T-helper 2 cell (primary cell): Measurements from ENCODE around the gene KCNQ1.

Experiments used
- DNase-seq, 5 experiments: peaks; one replicate each; pipeline versions ENCODE4 v3.0.0 to v3.0.0-alpha.2; 2012 to 2022

KCNQ1 gene

GRCh38 chr11:2411446-2412305 is 33.1 kb upstream of the KCNQ1 start:
- no peak for DNase-seq

- DNase-seq: no peak
Measured at GRCh38 chr11:2412323-2412722, 32.5 kb upstream of the KCNQ1 start.

GRCh38 chr11:2413742-2414579 is 30.8 kb upstream of the KCNQ1 start:
- no peak for DNase-seq

- no peak for DNase-seq
Measured at GRCh38 chr11:2414616-2415015, 30.2 kb upstream of the KCNQ1 start.

- DNase-seq: no peak
Measured at GRCh38 chr11:2415171-2415570, 29.6 kb upstream of the KCNQ1 start.

GRCh38 chr11:2415601-2416380 is 29.0 kb upstream of the KCNQ1 start:
- DNase-seq: no peak

GRCh38 chr11:2416765-2417164 is 28.0 kb upstream of the KCNQ1 start:
- DNase-seq: no peak

GRCh38 chr11:2417856-2418692 is 26.7 kb upstream of the KCNQ1 start:
- no peak for DNase-seq

GRCh38 chr11:2418693-2419360 is 26.0 kb upstream of the KCNQ1 start:
- no peak for DNase-seq

GRCh38 chr11:2419638-2420501 is 24.9 kb upstream of the KCNQ1 start:
- DNase-seq: peak in 4 of 5 experiments; percentile 29 to 44 (median 40)

- DNase-seq: peak; percentile 47 to 72 (median 55)
Measured at GRCh38 chr11:2420502-2421225, 24.1 kb upstream of the KCNQ1 start.

GRCh38 chr11:2421226-2421994 is 23.4 kb upstream of the KCNQ1 start:
- DNase-seq: no peak

GRCh38 chr11:2421996-2422395 is 22.8 kb upstream of the KCNQ1 start:
- DNase-seq: no peak

- no peak for DNase-seq
Measured at GRCh38 chr11:2422461-2423156, 22.2 kb upstream of the KCNQ1 start.

- no peak for DNase-seq
Measured at GRCh38 chr11:2423157-2424025, 21.4 kb upstream of the KCNQ1 start.

GRCh38 chr11:2424811-2425495 is 19.9 kb upstream of the KCNQ1 start:
- DNase-seq: no peak

GRCh38 chr11:2425506-2425905 is 19.3 kb upstream of the KCNQ1 start:
- DNase-seq: no peak
